ENCODE results near the gene NRBF2. TPM values are rescaled to one million over a fixed set of nuclear protein-coding genes. Genes with fewer than 3 reads are reported as not detected.
"Not testable (repeated sequence)": the region's sequence is repeated elsewhere in the genome, so short reads cannot be mapped to it uniquely, and the experiment has no call there.

Gene NRBF2
- total RNA-seq, 1 donor from 2014 or later: 17.3 TPM

- no peak for ATAC-seq
Measured at GRCh38 chr10:63119041-63119440, 14.1 kb upstream of the NRBF2 start.

- no peak for ATAC-seq
Measured at GRCh38 chr10:63120554-63120953, 12.6 kb upstream of the NRBF2 start.

DNA sequence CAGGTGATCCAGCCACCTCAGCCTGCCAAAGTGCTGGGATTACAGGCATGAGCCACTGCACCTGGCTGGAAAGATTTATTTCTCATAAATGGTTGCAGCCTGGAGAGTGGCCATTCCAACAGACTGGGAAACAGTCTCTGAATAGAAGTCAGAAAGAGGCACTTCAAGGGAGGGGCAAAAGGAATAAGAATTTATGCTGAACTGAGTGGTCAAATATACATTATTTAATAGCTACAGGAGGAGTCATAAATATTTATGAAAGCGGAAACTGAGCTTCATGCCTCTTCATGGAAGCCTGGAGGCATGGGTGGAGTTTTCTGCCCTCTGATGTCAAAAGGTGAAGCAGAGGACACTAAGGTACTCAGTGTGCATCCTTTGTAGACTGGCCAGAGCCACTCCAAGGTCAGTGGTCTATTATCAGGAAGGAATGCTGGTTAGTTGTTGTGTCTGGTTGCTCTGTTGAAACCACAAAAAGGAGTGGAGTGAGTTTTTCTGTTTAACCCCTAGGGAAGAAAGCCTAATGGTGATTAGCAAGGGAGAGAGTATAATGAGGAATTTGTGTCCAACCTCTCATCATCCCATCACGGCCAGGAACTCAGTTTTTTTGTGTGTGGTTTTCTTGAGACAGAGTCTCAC is 9.3 kb upstream of the NRBF2 start:
- no peak for ATAC-seq

- no peak for ATAC-seq
Measured at GRCh38 chr10:63125459-63125858, 7.7 kb upstream of the NRBF2 start.

DNA sequence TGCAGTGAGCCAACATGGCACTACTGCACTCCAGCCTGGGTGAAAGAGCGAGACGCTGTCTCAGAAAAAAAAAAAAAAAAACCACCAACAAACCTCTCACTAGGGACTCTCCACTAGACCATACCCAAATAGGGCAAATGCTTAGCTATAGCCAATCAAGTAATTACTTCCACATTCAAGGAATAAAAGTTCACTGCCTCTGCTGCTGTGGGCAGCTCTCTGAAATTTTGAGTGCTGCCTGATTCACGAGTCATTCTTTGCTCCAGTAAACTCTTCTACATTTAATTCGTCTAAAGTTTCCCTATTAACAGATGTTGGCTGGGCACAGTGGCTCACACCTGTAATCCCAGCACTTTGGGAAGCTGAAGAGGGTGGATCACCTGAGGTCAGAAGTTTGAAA is 4.7 kb upstream of the NRBF2 start:
- ATAC-seq: no peak

GRCh38 chr10:63129888-63130287 is 3.2 kb upstream of the NRBF2 start:
- ATAC-seq: no peak

GRCh38 chr10:63132651-63133055 is 475 bp upstream of the NRBF2 start:
- ATAC-seq: peak; percentile 5

DNA sequence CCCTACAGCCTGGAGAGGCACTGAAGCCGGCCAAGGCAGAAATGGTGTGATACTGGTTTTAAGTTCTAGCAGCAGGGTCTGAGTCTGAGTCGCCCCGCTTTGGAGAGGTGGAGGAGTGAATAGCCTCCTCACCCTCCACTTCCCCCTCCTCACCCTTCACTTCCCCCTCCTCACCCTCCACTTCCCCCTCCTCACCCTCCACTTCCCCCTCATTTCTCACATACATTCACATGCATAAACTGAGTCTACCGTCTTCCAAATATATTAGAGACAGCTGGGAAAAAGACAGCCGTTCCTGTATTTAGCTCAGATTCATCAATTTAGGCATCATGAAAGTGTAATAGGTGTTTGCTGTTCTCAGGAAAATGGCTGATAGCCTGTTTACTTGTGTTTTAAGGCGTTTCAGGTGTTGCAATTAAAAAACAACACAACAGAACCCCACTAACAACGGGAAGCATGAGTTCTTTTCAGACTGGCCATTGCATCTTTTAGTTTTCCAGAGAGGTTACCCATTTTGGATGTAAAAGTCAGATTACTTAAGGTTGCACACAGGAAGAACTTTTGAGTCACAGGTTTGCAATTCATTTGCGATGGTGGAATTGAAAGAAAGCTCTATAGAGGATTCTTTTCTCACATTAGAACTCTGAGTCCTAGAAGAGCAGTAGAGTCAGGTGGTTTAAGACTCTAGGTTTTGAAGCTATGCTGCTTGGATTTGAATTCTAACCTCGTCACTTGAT is 861 bp downstream of the NRBF2 start:
- no peak for ATAC-seq

- no peak for ATAC-seq
Measured at GRCh38 chr10:63137306-63137705, 4.2 kb downstream of the NRBF2 start.

GRCh38 chr10:63140077-63140476 is 6.9 kb downstream of the NRBF2 start:
- ATAC-seq: no peak

DNA sequence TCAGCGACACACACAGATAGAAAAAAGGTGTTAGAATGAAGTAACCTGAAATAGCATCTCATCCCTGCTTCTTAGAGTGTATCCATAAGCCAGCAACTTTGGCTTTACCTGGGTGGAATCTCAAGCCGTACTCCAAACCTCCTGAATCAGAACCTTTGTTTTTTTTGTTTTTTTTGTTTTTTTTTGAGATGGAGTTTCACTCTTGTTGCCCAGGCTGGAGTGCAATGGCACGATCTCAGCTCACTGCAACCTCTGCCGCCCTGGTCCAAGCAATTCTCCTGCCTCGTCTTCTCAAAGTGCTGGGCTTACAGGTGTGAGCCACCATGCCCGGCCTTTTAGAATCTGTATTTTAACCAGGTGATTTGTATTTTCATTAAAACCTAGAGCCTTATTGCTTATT is 9.0 kb downstream of the NRBF2 start:
- ATAC-seq: no peak

- no peak for ATAC-seq
Measured at GRCh38 chr10:63143987-63144386, 10.9 kb downstream of the NRBF2 start.

GRCh38 chr10:63145782-63146181 is 12.7 kb downstream of the NRBF2 start:
- no peak for ATAC-seq

GRCh38 chr10:63146503-63146902 is 13.4 kb downstream of the NRBF2 start:
- no peak for ATAC-seq

- ATAC-seq: no peak
Measured at GRCh38 chr10:63150745-63151144, 17.6 kb downstream of the NRBF2 start.

DNA sequence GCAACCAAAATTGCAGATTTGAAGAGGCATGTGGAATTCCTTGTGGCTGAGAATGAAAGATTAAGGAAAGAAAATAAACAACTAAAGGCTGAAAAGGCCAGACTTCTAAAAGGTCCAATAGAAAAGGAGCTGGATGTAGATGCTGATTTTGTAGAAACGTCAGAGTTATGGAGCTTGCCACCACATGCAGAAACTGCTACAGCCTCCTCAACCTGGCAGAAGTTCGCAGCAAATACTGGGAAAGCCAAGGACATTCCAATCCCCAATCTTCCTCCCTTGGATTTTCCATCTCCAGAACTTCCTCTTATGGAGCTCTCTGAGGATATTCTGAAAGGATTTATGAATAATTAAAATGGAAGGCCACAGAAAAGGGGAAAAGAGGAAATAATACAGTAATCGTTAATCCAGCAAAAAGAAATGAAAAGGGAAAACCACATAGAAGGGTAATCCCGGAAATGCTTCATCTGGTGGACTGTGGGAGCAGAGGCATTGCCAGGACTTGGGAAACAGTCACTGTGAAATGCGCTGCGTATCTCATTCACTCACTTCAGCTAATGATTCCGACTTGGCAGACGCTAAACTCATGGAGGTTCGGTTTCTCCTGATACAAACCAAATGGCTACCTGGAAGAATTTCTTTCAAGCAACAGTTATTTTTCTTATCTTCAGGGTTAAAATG is 20.9 kb downstream of the NRBF2 start:
- ATAC-seq: not testable (repeated sequence)

DNA sequence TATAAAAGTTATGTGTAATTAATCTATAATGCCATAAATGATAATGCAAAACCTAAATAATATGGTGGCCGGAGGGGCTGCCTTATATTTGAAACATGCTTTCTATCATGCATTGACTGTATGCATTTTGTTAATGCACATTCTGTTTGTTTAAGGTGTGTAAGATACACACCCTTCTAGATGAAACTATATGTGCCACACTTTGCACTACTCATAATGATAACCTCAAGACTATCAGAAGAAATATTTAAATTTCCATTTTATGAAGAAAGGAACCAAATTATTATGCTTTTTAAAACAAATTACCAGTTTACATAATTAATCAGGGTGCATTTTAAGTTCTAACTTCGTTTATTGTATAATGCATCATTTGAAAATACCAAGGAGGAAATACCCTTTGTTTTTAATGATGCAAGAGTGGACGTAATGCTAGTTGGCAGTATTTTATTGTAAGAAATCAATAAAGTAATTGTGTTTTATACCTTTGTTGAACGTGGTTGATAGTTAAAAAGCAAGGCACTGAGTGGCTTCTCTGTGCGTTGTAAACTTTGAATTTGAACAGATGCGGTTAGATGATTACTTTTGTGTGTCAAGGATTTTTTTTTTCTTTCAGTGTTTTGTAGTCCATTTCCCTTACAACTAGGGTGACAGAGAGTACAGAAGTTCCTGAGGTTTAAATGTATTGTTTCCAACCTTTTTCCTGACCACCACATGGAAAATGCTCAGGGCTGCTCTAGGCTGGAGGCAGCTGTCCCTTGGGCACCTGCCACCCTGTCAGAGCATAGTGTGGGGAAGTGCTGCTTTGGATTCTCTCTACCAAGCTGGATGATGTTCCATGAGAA is 21.6 kb downstream of the NRBF2 start:
- no peak for ATAC-seq

- no peak for ATAC-seq
Measured at GRCh38 chr10:63155388-63156020, 22.4 kb downstream of the NRBF2 start.

DNA sequence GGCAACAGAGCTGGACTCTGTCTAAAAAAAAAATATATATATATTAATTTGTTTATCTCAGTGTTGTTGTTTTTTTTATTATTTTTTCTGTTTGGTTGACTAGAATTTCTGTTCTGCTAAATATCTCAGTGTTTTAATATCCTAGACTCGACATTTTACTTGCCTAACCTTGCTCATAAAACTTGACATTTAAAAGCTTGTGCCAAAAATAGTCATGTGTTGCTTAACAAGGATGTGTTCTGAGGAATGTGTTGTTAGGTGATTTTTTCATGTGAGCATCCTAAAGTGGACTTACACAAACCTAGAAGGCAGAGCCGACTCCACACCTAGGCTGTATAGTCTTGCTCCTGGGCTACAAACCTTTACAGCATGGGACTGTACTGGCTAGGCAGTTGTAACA is 23.1 kb downstream of the NRBF2 start:
- no peak for ATAC-seq

DNA sequence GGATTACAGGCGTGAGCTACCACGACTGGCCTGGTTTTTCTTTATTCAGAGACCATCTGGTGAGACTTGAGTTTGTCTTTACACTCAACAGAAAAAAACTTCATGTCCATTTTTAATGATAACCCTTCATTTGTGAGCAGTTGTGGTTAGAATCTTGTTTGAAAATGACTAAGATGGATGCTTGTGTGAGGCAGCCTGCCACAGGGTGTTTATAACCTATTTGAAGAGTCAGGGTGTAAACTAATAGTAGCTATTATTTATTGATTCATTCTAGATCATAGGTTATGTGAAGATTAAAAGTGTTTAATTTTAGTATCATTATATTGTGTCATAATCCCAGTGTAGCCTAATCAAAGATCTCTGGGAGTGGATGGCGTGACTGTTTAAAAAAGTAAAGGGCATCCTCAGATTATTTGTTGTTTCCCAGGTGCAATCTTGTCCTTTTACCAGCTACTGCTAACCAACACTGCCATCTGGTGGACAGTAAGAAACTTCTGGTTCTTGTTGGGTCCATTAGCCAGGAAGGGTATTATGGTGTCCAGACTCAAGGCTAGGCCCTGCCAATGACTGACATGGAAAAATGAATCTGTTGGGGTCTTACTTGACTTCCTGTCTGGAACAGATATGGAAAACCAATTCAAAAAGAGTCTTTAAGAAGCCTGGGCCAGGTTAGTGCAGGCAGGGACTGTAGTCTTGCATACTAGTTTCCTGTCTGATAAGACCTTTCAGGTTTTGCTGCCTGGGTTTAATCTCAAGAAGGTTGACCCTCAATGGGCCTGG is 24.9 kb downstream of the NRBF2 start:
- ATAC-seq: peak; percentile 69

DNA sequence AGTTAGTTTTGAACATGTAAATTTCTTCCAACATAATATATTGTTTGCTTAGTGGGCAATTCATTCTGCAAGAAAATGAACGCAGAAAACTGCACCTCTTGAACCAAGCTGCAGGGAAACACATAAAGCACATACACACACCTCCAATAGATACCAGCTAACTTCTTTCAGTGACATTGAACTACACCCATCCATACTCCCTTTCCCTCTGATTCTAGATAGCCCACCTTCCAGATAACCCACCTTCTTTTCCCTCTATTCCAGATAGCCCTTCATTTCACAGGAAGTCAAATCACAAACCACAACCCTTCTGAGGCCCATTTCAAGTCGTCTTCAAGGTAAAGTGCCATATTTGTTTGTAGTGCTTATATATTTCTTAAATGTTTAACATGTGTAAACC is 28.5 kb downstream of the NRBF2 start:
- ATAC-seq: no peak

DNA sequence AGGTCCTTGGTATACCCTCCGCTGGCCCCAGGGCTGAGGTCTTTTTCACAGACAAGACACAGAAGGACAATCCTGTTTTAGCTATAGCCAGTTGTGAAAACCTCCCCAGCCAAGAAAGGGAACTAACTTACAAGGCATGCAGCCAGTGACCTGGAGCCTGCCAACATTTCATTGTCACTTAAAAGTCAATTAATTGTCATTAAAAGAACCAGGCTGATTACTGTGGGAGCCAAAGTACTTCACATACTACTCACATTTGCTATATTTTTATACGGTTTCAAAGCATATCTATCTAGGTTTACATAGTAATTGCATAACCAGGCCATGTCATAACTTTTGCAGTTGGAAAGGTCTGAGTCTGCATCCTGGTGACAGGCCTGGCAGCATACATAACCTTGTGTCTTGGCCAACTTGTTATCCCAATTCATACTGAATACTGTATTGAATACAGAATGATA is 31.1 kb downstream of the NRBF2 start:
- ATAC-seq: peak; percentile 66
